Neutrophil (primary cell): ENCODE results near the gene CDC42EP1.
A peak's percentile ranks its signal among the peaks of the same experiment; 100 is the strongest.

ENCODE experiments used
- H3K27ac ChIP-seq: fragments of 200-600 bp; sonication (generic); 2 replicates; pipeline ENCODE4 v1.5.1; 2016; ENCODE audit warnings: mild to moderate bottlenecking, moderate library complexity
- H3K27me3 ChIP-seq: fragments of 200-600 bp; sonication (generic); 2 replicates; pipeline ENCODE4 v1.6.0; 2016; ENCODE audit warnings: mild to moderate bottlenecking
- H3K36me3 ChIP-seq: fragments of 200-600 bp; sonication (generic); 2 replicates; pipeline ENCODE4 v1.5.1; 2017
- H3K4me1 ChIP-seq, 2 experiments: fragments of 200-600 bp in 1 of 2; sonication (generic) in 1 of 2; 1 replicate in 1 of 2; 2 replicates in 1 of 2; pipeline versions ENCODE4 v1.5.1 to v1.6.1; 2013 to 2016; ENCODE audit warnings: low read depth in 1 of 2, low read length in 1 of 2, mild to moderate bottlenecking in 1 of 2, moderate library complexity in 1 of 2; ENCODE audit not compliant: control insufficient read depth in 1 of 2, insufficient read depth in 1 of 2
- H3K4me3 ChIP-seq, 2 experiments: fragments of 200-600 bp in 1 of 2; sonication (generic) in 1 of 2; 1 replicate in 1 of 2; 2 replicates in 1 of 2; pipeline ENCODE4 v1.5.1; 2013 to 2016; ENCODE audit warnings: low read depth in 1 of 2, low read length in 1 of 2, mild to moderate bottlenecking in 1 of 2, moderate library complexity in 1 of 2
- H3K9me3 ChIP-seq: fragments of 200-600 bp; sonication (generic); 2 replicates; pipeline ENCODE4 v1.5.1; 2016
- TF ChIP-seq, protein P1 (sequence below): fragments of 200-600 bp; sonication (generic); IDR thresholded peaks from 2 replicates; pipeline ENCODE4 v1.5.1; 2016; ENCODE audit warnings: antibody characterized with exemption

Gene CDC42EP1

DNA sequence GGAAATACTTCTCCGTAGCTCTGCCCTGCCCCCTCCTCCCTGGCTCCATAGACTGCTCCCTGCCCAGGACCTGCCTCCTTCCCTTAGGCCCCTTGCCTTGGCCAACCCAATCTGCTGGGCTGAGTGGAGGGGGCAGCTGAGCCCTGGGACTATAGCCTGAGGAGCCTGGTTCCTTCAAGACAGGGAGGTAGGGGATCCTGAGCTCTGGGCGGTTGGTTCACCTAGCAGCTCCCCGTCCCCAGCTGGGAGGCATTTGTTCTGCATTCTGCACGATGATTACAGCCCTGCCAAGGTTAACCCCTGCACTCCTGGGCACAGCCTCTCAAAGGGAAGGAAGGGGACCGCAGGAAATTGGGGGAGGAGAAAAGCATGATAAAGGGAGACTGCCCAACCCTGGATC is 3.6 kb upstream of the CDC42EP1 start:
- no peaks in the 10 kb centered on the region for H3K36me3 ChIP-seq
- TF ChIP-seq, protein P1, sequence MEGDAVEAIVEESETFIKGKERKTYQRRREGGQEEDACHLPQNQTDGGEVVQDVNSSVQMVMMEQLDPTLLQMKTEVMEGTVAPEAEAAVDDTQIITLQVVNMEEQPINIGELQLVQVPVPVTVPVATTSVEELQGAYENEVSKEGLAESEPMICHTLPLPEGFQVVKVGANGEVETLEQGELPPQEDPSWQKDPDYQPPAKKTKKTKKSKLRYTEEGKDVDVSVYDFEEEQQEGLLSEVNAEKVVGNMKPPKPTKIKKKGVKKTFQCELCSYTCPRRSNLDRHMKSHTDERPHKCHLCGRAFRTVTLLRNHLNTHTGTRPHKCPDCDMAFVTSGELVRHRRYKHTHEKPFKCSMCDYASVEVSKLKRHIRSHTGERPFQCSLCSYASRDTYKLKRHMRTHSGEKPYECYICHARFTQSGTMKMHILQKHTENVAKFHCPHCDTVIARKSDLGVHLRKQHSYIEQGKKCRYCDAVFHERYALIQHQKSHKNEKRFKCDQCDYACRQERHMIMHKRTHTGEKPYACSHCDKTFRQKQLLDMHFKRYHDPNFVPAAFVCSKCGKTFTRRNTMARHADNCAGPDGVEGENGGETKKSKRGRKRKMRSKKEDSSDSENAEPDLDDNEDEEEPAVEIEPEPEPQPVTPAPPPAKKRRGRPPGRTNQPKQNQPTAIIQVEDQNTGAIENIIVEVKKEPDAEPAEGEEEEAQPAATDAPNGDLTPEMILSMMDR: no peak
- no peak overlapping the region for H3K4me3 ChIP-seq
- no peaks in the 10 kb centered on the region for H3K9me3 ChIP-seq
- no peak overlapping the region for H3K27ac ChIP-seq
- peaks cover 12 to 14% of the 10 kb centered on the region in 2 experiments for H3K4me1 ChIP-seq
- peaks cover 91% of the 10 kb centered on the region for H3K27me3 ChIP-seq

DNA sequence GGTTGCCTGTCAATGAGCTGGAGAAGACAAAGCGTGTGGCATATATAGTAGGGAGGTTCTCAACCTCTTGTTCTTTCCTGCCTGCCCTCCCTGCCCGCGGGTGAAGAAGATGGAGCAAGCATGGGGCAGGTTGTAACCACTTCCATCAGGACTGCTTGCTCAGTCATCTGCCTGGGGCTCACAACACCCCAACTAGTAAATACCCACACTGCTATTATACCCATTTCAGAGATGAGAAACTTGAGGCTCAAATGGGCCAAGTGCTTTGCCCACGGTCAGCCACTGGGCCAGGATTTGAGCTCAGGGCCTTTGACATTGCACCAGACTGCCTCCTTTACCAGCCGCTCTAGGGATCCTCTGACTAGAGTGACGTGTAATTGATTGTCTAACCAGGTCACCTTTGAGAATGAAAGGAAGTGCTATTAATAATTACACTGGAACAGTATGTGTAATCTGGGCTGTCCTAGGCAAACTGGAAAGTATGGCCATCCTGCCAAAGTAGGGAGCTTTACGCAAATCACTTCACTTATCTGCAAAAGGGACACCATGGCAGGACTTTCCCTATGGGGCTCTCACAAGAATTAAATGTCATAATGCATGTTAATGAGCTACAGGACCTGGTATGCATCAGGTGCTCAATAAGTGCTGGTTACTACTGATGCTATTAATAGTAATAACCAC is 2.8 kb upstream of the CDC42EP1 start:
- peaks cover 15 to 17% of the 10 kb centered on the region in 2 experiments for H3K4me1 ChIP-seq
- H3K27me3 ChIP-seq: peaks cover 91% of the 10 kb centered on the region
- TF ChIP-seq, protein P1: no peak
- no peak overlapping the region for H3K4me3 ChIP-seq
- H3K27ac ChIP-seq: no peak overlapping the region
- no peaks in the 10 kb centered on the region for H3K36me3 ChIP-seq
- H3K9me3 ChIP-seq: no peaks in the 10 kb centered on the region

DNA sequence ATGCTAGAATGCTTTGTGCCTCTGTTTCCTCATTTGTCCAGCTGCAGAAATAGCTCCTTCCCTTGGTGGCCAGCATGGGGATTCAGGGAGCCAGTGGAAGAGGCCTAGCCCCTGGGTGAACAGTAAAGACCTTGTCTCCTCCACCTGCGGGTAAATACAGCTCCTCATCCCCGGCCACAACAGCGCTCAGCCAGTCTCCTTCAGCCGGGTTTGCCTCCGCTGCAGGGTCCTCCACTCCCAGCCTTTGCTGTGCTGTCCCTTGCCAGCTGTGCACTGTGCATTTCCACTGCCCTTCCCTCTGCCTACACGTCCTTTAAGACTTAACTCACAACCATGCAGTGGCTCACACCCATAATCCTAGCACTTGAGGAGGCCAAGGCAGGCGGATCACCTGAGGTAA is 1.5 kb upstream of the CDC42EP1 start:
- H3K27ac ChIP-seq: no peak overlapping the region
- H3K4me1 ChIP-seq: peaks cover 15 to 17% of the 10 kb centered on the region in 2 experiments
- H3K4me3 ChIP-seq: no peak overlapping the region
- TF ChIP-seq, protein P1: no peak
- H3K36me3 ChIP-seq: no peaks in the 10 kb centered on the region
- H3K27me3 ChIP-seq: peaks cover 94% of the 10 kb centered on the region
- H3K9me3 ChIP-seq: no peaks in the 10 kb centered on the region

DNA sequence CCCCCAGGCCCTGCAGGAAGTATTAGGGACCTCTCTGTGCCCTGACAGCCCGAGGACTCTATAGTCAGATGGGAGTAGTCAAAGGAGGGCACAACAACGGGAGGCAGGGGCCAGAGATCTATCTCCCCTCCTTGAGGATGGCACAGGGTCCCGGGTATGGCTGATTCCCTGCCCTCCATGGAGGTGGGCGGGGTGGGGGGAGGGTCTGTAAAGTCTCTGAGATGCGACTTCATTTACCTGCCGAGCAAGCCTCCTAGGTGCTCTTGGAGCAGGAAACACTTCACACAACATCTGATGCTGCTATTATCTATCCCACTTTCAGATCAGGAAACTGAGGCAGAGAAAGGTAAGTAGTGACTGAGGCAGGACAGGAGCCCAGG is 769 bp upstream of the CDC42EP1 start:
- H3K27me3 ChIP-seq: peaks cover 96% of the 10 kb centered on the region
- H3K27ac ChIP-seq: no peak overlapping the region
- no peak overlapping the region for H3K4me3 ChIP-seq
- H3K36me3 ChIP-seq: no peaks in the 10 kb centered on the region
- H3K9me3 ChIP-seq: no peaks in the 10 kb centered on the region
- peaks cover 15 to 17% of the 10 kb centered on the region in 2 experiments for H3K4me1 ChIP-seq
- TF ChIP-seq, protein P1: no peak

DNA sequence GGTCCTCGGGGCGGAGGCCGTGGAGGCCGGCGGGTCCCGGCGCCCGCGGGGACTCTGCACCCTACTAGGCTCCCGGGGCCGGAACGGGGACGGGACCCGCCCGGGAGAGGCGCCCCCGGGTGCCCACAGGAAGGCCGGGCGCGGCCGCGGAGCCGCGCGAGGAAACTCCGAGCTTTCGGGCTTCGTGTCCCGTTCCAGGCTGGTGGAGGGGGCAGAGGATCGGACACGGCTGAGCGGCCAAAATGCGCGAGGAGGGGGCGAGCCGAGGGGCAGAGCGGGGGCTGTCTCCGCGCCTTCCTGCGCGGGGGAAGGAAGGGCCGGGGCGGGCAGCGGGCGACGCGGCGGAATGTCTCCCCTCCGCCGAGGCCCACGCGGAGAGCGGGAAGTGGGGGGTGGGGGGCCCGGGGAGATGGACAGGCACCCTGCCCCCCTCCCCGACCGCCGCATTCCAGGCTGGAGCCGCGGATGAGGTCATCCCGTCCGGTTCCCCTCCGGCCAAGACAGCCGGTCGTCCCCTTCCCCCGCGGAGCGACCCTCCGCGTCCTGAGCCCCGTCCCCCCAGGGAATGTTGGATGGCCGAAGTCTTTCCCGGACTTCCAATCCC is 430 bp downstream of the CDC42EP1 start:
- Histone ChIP-seq H3K4me3 (peak overlapping the region in 1 of 2 experiments; percentile 38), H3K9me3 (no peaks in the 10 kb centered on the region), H3K27me3 (peaks cover 100% of the 10 kb centered on the region), H3K36me3 (no peaks in the 10 kb centered on the region), H3K27ac (no peak overlapping the region), H3K4me1 (peaks cover 19 to 21% of the 10 kb centered on the region in 2 experiments)
- TF ChIP-seq, protein P1: no peak
